H9 (cell line): ENCODE measurements around the gene AP2A2. TPM values are rescaled to one million over a fixed set of nuclear protein-coding genes. Genes with fewer than 3 reads are reported as not detected.

Experiments used
- DNase-seq: peaks from one replicate; pipeline ENCODE4 v3.0.0-alpha.2; 2017
- H2AFZ ChIP-seq: one replicate; pipeline ENCODE4 v1.6.1; 2013; ENCODE audit warnings: mild to moderate bottlenecking, low read length, control low read depth, moderate library complexity
- H2AK5ac ChIP-seq: 2 replicates; pipeline ENCODE4 v1.6.1; 2013; ENCODE audit warnings: low read length, control low read depth, mixed read lengths; ENCODE audit not compliant: insufficient read length
- H2BK120ac ChIP-seq: one replicate; pipeline ENCODE4 v1.6.1; 2013; ENCODE audit warnings: low read depth, mild to moderate bottlenecking, low read length, control low read depth, inconsistent platforms; ENCODE audit not compliant: poor library complexity, severe bottlenecking
- H2BK12ac ChIP-seq: 2 replicates; pipeline ENCODE4 v1.6.1; 2013; ENCODE audit warnings: low read length, control low read depth, mixed read lengths, low read depth; ENCODE audit not compliant: insufficient read length
- H2BK15ac ChIP-seq: 2 replicates; pipeline ENCODE4 v1.6.1; 2013; ENCODE audit warnings: low read depth, low read length, control low read depth
- H2BK20ac ChIP-seq: one replicate; pipeline ENCODE4 v1.6.1; 2013; ENCODE audit warnings: low read depth, mild to moderate bottlenecking, low read length, control low read depth, inconsistent platforms; ENCODE audit not compliant: poor library complexity, severe bottlenecking
- H2BK5ac ChIP-seq: 2 replicates; pipeline ENCODE4 v1.6.1; 2013; ENCODE audit warnings: low read length, control low read depth, mixed read lengths; ENCODE audit not compliant: insufficient read length
- H3K14ac ChIP-seq: 2 replicates; pipeline ENCODE4 v1.6.1; 2013; ENCODE audit warnings: low read length, control low read depth; ENCODE audit not compliant: insufficient read depth
- H3K18ac ChIP-seq: 2 replicates; pipeline ENCODE4 v1.6.1; 2013; ENCODE audit warnings: low read depth, mild to moderate bottlenecking, mixed read lengths, low read length, control low read depth; ENCODE audit not compliant: insufficient read length
- H3K23ac ChIP-seq: 2 replicates; pipeline ENCODE4 v1.6.1; 2013; ENCODE audit warnings: low read length, control low read depth, mixed read lengths, low read depth; ENCODE audit not compliant: insufficient read length
- H3K23me2 ChIP-seq: 2 replicates; pipeline ENCODE4 v1.6.1; 2013; ENCODE audit warnings: low read depth, mild to moderate bottlenecking, mixed read lengths, low read length, control low read depth; ENCODE audit not compliant: insufficient read length, poor library complexity, severe bottlenecking
- H3K27ac ChIP-seq: 2 replicates; pipeline ENCODE4 v1.5.1; 2013; ENCODE audit warnings: low read length, control low read depth, mixed read lengths, low read depth; ENCODE audit not compliant: insufficient read length
- H3K27me3 ChIP-seq: 2 replicates; pipeline ENCODE4 v1.6.1; 2013; ENCODE audit warnings: low read length, control low read depth, inconsistent platforms; ENCODE audit not compliant: insufficient read depth
- H3K4ac ChIP-seq: 2 replicates; pipeline ENCODE4 v1.6.1; 2013; ENCODE audit warnings: low read depth, mild to moderate bottlenecking, control low read depth, inconsistent platforms, low read length, moderate library complexity
- H3K4me1 ChIP-seq: 2 replicates; pipeline ENCODE4 v1.6.1; 2013; ENCODE audit warnings: low read length, control low read depth, inconsistent platforms; ENCODE audit not compliant: insufficient read depth
- H3K4me2 ChIP-seq: 2 replicates; pipeline ENCODE4 v1.6.1; 2013; ENCODE audit warnings: low read length, control low read depth, mixed read lengths; ENCODE audit not compliant: insufficient read length, insufficient read depth
- H3K56ac ChIP-seq: 2 replicates; pipeline ENCODE4 v1.6.1; 2013; ENCODE audit warnings: low read depth, mild to moderate bottlenecking, mixed read lengths, low read length, control low read depth; ENCODE audit not compliant: insufficient read length
- H3K79me1 ChIP-seq: 2 replicates; pipeline ENCODE4 v1.6.1; 2013; ENCODE audit warnings: low read depth, mild to moderate bottlenecking, moderate library complexity, low read length, control low read depth, inconsistent platforms; ENCODE audit not compliant: insufficient read depth, poor library complexity, severe bottlenecking
- H3K79me2 ChIP-seq: 2 replicates; pipeline ENCODE4 v1.6.1; 2013; ENCODE audit warnings: low read length, control low read depth, inconsistent platforms; ENCODE audit not compliant: insufficient read depth
- H3K9ac ChIP-seq: 2 replicates; pipeline ENCODE4 v1.6.1; 2013; ENCODE audit warnings: low read length, control low read depth, mixed read lengths; ENCODE audit not compliant: insufficient read length; ENCODE audit errors: extremely low read depth
- H3K9me3 ChIP-seq: one replicate; pipeline ENCODE4 v1.6.1; 2013; ENCODE audit warnings: low read depth, low read length, inconsistent platforms; ENCODE audit not compliant: control insufficient read depth
- H3T11ph ChIP-seq: one replicate; pipeline ENCODE4 v1.6.1; 2013; ENCODE audit warnings: mild to moderate bottlenecking, low read length, control low read depth, inconsistent platforms
- H4K20me1 ChIP-seq: one replicate; pipeline ENCODE4 v1.6.1; 2013; ENCODE audit not compliant: control insufficient read depth, insufficient read length, insufficient read depth
- H4K5ac ChIP-seq: 2 replicates; pipeline ENCODE4 v1.6.1; 2013; ENCODE audit warnings: low read depth, mild to moderate bottlenecking, mixed read lengths, low read length, control low read depth; ENCODE audit not compliant: insufficient read length
- H4K8ac ChIP-seq: replicated peaks from 2 replicates; pipeline ENCODE4 v1.6.1; 2013; ENCODE audit warnings: low read length, control low read depth, mixed read lengths, low read depth; ENCODE audit not compliant: insufficient read length
- H4K91ac ChIP-seq: 2 replicates; pipeline ENCODE4 v1.6.1; 2013; ENCODE audit warnings: low read depth, mild to moderate bottlenecking, moderate library complexity, mixed read lengths, low read length, control low read depth; ENCODE audit not compliant: insufficient read length
- H3K27ac Mint-ChIP-seq, 3 experiments: 2 replicates in 2 of 3; 3 replicates in 1 of 3; pipeline ENCODE4 v1.8.0; 2020 to 2021; ENCODE audit warnings: mixed read lengths in 3 of 3, mild to moderate bottlenecking in 1 of 3, moderate library complexity in 1 of 3
- H3K27me3 Mint-ChIP-seq: 2 replicates; pipeline ENCODE4 v1.8.0; 2021; ENCODE audit warnings: low read depth, mild to moderate bottlenecking, moderate library complexity, mixed read lengths
- H3K36me3 Mint-ChIP-seq, 3 experiments: 2 replicates in 2 of 3; 3 replicates in 1 of 3; pipeline ENCODE4 v1.8.0; 2020 to 2021; ENCODE audit warnings: low read depth in 3 of 3, mixed read lengths in 3 of 3; ENCODE audit not compliant: insufficient read depth in 1 of 3
- H3K4me1 Mint-ChIP-seq, 2 experiments: 2 replicates each; pipeline ENCODE4 v1.8.0; 2020; ENCODE audit warnings: mixed read lengths in 2 of 2
- H3K4me3 Mint-ChIP-seq, 2 experiments: 2 replicates in 1 of 2; 3 replicates in 1 of 2; pipeline ENCODE4 v1.8.0; 2020 to 2021; ENCODE audit warnings: mild to moderate bottlenecking in 2 of 2, mixed read lengths in 2 of 2, moderate library complexity in 1 of 2
- H3K9me3 Mint-ChIP-seq, 2 experiments: 2 replicates in 1 of 2; 3 replicates in 1 of 2; pipeline ENCODE4 v1.8.0; 2020; ENCODE audit warnings: mild to moderate bottlenecking in 2 of 2, mixed read lengths in 2 of 2, moderate library complexity in 1 of 2
- WGBS: extraction: QIAGEN DNeasy Blood & Tissue Kit; methylation state at CpG from one replicate; pipeline ENCODE4 v1.1.7; 2013; ENCODE audit warnings: missing lambda C conversion rate, low lambda C conversion rate, mixed read lengths; ENCODE audit not compliant: insufficient read length; ENCODE audit errors: extremely low coverage; 5-methylcytosine and 5-hydroxymethylcytosine counted together
- total RNA-seq: library from RNA; stranded (reverse); gene quantifications from 2 replicates; pipeline ENCODE4 v1.2.1, GENCODE V29; 2021
- TF ChIP-seq, protein P1 (sequence below): fragments of 200-600 bp; sonication (generic); conservative IDR thresholded peaks from 3 replicates; pipeline ENCODE4 v1.8.0; 2021; ENCODE audit warnings: antibody characterized with exemption, mild to moderate bottlenecking

The AP2A2 gene
- total RNA-seq, 1 experiment from 2014 or later: 53.7 TPM

DNA sequence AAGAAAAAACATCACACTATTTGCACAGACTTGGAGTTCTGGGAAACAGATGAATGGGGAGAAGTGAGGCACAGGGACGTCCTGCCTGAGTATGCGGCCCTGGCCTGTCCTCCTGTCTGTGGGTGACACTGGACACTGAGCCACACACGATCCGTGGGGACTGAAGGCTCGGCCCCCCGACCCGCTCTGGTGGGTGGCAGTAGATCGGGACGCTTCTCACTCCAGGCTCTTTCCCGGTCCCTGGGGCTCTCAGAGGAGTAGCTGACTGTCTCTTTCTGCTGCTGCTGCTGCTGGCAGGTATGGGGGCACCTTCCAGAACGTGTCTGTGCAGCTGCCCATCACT lies 83.1 kb downstream of the AP2A2 start:
- H3K4ac ChIP-seq: no peak overlapping the region
- H3K56ac ChIP-seq: no peak overlapping the region
- no peak overlapping the region for H4K91ac ChIP-seq
- H2BK12ac ChIP-seq: no peak overlapping the region
- no peak overlapping the region for H3K23ac ChIP-seq
- H2BK15ac ChIP-seq: no peak overlapping the region
- no peak overlapping the region for H3K14ac ChIP-seq
- H3K79me2 ChIP-seq: no peaks in the 10 kb centered on the region
- H3K27ac Mint-ChIP-seq: no peak overlapping the region
- WGBS: no CpG with 5 or more reads among the region's 11 CpGs
- no peak overlapping the region for H3K9ac ChIP-seq
- H2AK5ac ChIP-seq: no peak overlapping the region
- no peak overlapping the region for H4K5ac ChIP-seq
- no peaks in the 10 kb centered on the region for H3K27me3 ChIP-seq
- H2AFZ ChIP-seq: no peak overlapping the region
- TF ChIP-seq, protein P1, sequence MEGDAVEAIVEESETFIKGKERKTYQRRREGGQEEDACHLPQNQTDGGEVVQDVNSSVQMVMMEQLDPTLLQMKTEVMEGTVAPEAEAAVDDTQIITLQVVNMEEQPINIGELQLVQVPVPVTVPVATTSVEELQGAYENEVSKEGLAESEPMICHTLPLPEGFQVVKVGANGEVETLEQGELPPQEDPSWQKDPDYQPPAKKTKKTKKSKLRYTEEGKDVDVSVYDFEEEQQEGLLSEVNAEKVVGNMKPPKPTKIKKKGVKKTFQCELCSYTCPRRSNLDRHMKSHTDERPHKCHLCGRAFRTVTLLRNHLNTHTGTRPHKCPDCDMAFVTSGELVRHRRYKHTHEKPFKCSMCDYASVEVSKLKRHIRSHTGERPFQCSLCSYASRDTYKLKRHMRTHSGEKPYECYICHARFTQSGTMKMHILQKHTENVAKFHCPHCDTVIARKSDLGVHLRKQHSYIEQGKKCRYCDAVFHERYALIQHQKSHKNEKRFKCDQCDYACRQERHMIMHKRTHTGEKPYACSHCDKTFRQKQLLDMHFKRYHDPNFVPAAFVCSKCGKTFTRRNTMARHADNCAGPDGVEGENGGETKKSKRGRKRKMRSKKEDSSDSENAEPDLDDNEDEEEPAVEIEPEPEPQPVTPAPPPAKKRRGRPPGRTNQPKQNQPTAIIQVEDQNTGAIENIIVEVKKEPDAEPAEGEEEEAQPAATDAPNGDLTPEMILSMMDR: no peak
- 0 out of 4 replicates have a peak, but pooled peaks cover 0 to 3% of the 10 kb centered on the region in 2 experiments for H3K4me1 Mint-ChIP-seq
- no peak overlapping the region for H4K8ac ChIP-seq
- peaks cover 18 to 55% (median 52%) of the 10 kb centered on the region in 3 experiments; a peak in 6 of 7 replicates for H3K36me3 Mint-ChIP-seq
- H3K27ac ChIP-seq: no peak overlapping the region
- no peak overlapping the region for H3T11ph ChIP-seq
- H2BK20ac ChIP-seq: no peak overlapping the region
- H3K4me1 ChIP-seq: no peaks in the 10 kb centered on the region
- H3K4me3 Mint-ChIP-seq: no peak overlapping the region
- H3K4me2 ChIP-seq: no peak overlapping the region
- no peak for DNase-seq
- no peaks in the 10 kb centered on the region for H3K9me3 ChIP-seq
- no peaks in the 10 kb centered on the region; a peak in 1 of 5 replicates for H3K9me3 Mint-ChIP-seq
- no peak overlapping the region for H2BK5ac ChIP-seq
- no peaks in the 10 kb centered on the region for H3K27me3 Mint-ChIP-seq
- H4K20me1 ChIP-seq: no peaks in the 10 kb centered on the region
- H3K18ac ChIP-seq: no peak overlapping the region
- H3K79me1 ChIP-seq: no peaks in the 10 kb centered on the region
- H3K23me2 ChIP-seq: no peaks in the 10 kb centered on the region
- no peak overlapping the region for H2BK120ac ChIP-seq
